ENCODE data around the gene LRRTM4.

Gene LRRTM4

DNA sequence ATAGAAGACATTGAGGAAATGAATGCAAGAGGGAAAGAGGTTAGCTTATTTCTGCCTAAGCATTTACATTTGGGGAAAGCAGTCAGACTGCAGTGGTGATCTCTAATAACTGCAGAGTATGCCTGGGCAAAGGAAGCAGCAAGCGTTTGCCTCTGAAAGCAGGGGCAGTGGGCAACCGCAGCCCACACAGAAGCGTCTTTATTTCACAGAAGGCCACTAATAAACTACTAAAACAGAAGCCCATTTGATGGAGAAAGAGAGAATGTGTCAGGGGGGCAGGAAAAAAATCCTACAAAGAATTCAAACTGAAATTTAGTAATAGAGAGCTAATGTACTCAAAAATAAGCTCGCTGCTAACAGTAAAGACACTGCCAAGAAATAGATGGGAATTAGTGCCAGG is 53.1 kb downstream of the LRRTM4 start:
- no peak for DNase-seq

GRCh38 chr2:77459840-77460239 is 62.3 kb downstream of the LRRTM4 start:
- DNase-seq = no peak

GRCh38 chr2:77458216-77458615 is 64.0 kb downstream of the LRRTM4 start:
- DNase-seq = no peak

DNA sequence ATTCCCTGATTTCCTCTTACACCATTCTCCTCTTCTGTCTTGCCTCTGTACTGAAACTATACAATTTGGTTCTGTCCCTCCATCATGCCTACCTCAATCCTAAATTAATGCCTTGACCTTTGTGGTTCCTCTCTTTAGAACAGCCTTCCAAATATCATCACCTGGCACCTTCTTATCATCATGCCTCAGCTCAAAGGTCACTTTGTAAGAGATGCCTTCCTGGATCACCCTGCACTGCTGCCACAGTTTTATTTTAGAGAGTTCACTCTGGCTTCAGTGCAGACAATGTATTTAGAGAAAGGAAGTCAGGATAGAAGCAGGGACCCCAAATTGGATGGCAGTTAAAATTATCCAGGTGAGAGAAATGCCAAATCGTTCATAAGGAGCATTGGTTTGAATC is 64.5 kb downstream of the LRRTM4 start:
- DNase-seq = no peak

DNA sequence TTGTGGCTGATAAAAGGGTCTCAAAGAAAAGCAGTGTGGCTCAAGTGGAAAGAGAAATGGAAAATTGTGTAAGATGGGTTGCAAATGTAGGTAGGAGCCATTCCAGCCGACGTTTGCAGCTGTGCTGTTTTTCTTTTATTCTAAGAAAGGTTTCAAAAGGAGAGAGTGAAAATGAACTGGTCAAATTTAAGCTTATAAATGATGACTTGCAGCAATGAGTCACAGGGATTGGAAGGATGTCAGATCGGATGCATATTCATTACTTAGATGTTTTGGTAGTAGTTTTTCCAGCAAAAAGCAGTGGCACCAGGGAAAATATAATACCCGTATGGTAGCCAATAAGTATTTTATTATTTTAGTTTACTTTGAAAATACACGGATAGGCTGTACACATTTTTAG is 79.1 kb downstream of the LRRTM4 start:
- no peak for DNase-seq

DNA sequence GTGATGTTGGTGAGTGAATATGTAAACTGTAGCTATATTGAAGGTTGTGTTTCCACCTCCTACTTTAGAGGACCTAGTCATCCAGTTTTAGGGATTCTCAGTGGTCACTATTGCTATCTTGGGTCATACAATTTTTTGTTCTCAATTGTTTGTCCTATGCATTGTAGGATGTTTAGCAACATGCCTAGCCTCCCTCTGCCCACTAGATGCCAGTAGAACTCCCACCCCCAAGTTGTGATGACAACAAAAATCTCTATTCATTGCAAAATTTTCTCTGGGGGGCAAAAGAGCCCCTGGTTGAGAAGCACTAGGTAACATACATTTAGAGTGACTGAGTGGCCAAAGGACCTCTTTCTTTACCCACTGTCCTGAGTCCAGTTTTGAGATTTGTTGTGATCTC is 87.3 kb downstream of the LRRTM4 start:
- no peak for DNase-seq

- no peak for DNase-seq
Measured at GRCh38 chr2:77428946-77429345, 93.2 kb downstream of the LRRTM4 start.

DNA sequence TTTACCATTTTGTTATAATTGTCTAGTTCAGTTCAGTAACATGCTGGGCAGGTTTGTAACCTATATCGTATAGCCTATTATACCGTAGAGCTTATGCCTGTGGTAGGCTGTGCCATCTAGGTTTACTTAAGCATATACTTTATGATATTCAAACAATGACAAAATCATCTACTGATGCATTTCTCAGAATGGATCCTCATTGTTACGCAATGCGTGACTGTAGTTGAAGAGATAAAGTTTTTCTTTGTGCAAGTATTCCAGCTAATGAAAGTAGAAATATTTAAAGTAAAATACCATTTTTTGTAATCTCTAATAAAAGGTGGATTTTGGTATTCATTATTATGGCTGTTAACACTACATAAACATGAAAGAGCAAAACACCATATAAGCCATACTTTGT is 100.2 kb downstream of the LRRTM4 start:
- DNase-seq = no peak

DNA sequence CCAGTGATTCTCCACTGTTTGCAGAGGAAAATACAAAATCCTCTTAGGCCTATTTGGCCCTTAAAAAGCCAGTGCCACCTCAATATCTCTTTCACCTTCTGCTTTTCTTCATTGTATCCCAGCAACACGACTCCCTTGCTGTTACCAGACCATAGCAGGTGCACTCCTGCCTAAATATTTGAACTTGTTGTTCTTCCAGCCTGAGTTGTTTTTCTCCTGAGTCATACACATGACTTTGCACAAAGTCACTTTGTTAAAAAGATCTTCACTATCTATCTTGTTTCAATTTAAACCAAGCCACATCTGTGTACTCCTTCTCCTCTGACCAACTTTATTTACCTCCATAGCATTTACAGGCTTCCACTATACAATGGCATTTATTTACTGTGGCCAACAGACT is 103.6 kb downstream of the LRRTM4 start:
- no peak for DNase-seq

GRCh38 chr2:77404189-77404588 is 118.0 kb downstream of the LRRTM4 start:
- DNase-seq = no peak

- DNase-seq = no peak
Measured at GRCh38 chr2:77398970-77399600, 123.1 kb downstream of the LRRTM4 start.

DNA sequence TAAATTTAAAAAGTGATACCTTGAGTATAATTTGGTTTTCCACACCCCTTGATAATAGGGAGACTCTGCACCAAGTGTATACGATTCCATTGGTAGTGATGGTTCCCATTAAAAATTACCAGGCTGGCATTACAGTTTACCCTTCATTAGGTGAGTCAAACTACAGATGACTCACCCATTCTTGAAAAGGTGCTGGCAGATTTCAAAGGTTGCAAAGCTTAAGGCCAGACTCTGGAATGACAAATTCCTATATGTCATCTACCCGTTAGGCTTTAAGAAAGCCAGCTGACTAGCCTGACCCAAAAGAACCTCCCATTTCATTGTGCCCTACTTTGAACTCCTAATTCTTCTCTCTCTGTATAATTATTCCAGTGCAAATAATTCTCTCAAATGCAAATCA is 124.4 kb downstream of the LRRTM4 start:
- DNase-seq = no peak

DNA sequence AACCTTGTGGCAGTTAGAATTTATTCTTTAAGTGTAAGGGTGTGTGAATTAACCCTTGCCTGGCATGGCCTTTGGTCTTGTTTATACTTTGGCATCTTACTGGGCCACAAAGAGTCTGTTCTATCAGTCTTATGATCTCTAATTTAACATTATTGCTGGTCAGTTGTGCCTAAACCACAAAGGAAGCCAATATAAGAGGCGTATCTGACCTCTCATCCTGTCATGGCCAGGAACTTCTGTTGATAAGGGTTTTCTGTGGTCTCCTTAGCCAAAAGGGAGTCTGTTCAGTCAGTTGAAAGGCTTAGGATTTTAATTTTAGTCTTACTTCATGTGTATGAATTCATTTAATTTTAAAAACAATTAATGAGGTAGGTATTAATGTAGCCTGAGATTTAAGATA is 127.2 kb downstream of the LRRTM4 start:
- DNase-seq = no peak

- DNase-seq = no peak
Measured at GRCh38 chr2:77391119-77391518, 131.1 kb downstream of the LRRTM4 start.

DNA sequence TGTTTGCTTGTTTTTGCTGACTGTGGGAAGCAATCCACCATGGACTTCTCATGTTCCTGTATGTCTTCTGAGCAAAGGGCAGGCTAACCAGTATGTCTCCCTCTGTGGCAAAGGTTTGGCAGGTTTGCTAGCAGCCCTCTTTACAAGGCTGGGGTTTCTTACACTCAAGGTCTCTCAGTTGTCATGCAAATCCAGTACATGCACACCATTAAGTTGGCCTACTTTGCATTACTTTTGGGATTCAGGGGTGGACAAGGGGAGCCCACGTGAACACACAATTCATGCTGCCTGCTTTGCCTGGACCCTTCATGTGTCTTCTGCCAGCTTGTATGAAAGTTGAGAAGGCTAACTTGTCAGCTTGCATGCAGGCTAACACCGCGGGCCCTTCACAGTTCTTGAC is 134.9 kb downstream of the LRRTM4 start:
- no peak for DNase-seq

GRCh38 chr2:77372636-77373035 is 149.5 kb downstream of the LRRTM4 start:
- DNase-seq = no peak

GRCh38 chr2:77370511-77370910 is 151.7 kb downstream of the LRRTM4 start:
- DNase-seq = no peak

GRCh38 chr2:77363277-77363676 is 158.9 kb downstream of the LRRTM4 start:
- no peak for DNase-seq

DNA sequence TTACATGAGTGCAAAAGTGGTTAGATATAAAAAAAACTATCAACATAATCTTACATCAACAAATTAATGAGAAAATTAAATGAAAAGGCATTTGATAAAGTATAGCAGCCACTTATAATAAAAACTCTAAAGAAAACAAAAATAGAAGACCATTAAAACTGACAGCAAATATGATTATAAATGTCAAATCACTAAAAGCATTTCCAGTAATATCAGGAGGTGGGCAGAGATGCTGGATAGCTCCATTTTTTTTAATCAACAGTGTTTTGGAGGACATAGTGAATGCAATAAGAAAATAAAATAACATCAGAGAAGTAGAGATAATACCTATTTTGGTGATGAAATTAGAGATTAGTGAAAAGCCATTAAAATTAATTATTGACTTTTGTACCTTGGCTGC is 173.4 kb downstream of the LRRTM4 start:
- DNase-seq = no peak

- no peak for DNase-seq
Measured at GRCh38 chr2:77336013-77336412, 186.2 kb downstream of the LRRTM4 start.

DNA sequence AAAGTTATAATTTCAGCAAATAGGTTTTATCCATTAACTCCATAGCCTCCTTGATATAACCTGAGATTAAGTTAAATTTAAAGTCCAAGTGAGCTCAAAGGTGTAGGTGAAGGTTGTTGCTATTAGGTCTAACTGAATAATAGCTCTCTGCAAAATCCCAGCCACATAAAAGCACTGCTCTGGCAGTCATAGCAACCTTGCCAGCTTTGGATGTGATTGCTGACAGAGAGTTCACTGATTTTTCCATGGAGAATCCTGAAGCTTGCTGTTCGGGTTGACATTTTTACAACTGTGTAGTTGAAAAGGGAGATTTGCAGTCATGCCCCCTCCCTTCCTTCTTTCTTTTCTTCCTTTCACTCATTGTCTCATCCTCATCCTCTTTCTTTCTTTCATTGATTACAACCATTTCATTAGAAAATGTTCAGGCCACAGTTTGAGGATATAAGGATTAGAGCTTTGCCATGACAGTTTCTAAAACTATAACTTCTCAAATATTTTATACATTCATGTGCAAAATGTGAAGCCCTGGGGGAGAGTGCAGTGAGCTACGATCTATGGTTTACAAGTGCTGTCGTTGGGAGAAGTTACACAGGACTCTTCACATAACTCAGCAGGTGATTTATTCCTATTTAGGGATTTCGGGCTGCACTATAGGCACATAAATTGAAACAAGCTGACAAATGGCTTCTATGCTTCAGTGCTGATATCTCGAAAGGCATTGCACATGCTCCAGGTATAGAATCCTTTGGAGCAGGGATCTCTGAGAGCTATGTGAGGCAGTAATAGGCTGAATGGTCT is 193.8 kb downstream of the LRRTM4 start:
- DNase-seq = no peak

DNA sequence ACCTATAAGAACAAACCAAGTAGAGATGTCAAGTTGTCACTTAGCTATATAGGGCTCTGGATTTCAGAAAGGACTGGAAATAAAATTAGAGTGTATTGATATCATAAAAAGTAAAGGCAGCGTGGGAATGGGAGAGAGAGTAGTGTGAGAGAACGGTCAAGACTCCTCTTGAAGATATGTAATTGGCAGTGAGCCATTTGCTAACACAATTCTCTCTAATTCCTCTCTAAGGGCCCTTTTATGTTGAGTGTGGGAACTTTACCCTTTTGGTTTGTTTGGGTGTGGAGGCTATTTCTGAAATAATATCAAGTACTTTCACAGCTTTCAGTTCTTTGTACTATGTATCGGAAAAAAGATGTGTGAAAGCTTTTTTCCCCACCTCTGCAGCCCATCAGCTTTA is 196.8 kb downstream of the LRRTM4 start:
- no peak for DNase-seq

DNA sequence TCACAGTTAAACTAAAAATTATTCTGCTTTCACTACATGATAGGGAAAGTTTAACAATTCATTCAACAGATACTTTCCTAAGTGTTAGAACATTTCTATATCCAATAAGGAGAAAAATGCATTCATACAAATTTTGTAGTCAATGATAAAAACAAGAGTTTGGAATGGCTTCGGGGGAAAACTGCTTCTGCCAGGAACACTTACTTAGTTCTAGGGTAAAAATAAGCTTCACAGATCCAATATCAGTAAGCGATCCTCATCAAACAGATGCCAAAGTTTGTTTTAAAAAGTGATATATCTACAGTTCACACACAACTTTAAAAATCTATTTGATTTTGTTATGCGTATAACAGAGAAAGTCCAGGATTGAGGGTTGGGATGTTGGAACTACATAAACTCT is 199.7 kb downstream of the LRRTM4 start:
- no peak for DNase-seq

GRCh38 chr2:77314721-77315120 is 207.5 kb downstream of the LRRTM4 start:
- DNase-seq = no peak

DNA sequence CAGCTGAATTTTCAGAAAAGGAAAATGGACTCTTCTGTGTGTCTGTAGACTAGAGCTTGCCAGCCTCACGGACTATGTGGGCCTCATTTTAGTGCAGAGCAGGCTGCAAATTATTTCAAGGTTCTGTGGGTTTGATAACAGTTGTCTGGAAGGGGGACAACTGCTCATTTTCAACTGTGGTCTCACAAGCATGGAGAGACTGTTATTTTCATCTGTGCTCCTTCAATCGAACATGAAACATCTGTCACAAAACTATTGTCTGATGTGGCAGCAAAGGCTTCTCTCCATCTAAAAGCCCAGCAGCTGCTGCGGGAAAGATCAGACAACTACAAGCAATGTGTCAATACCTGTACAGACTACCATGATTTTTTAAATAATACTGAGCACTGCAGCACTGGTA is 211.8 kb downstream of the LRRTM4 start:
- DNase-seq = no peak
